COLO668 (cell line): ENCODE measurements around the gene KRTAP2-4.
A peak's percentile ranks its signal among the peaks of the same experiment; 100 is the strongest.
"Not testable (repeated sequence)": the region's sequence is repeated elsewhere in the genome, so short reads cannot be mapped to it uniquely, and the experiment has no call there.

Experiments
- DNase-seq: peaks from one replicate; lab custom pipeline; 2025; ENCODE audit not compliant: unreplicated experiment; lab: John Stamatoyannopoulos, UW

Gene KRTAP2-4

DNA sequence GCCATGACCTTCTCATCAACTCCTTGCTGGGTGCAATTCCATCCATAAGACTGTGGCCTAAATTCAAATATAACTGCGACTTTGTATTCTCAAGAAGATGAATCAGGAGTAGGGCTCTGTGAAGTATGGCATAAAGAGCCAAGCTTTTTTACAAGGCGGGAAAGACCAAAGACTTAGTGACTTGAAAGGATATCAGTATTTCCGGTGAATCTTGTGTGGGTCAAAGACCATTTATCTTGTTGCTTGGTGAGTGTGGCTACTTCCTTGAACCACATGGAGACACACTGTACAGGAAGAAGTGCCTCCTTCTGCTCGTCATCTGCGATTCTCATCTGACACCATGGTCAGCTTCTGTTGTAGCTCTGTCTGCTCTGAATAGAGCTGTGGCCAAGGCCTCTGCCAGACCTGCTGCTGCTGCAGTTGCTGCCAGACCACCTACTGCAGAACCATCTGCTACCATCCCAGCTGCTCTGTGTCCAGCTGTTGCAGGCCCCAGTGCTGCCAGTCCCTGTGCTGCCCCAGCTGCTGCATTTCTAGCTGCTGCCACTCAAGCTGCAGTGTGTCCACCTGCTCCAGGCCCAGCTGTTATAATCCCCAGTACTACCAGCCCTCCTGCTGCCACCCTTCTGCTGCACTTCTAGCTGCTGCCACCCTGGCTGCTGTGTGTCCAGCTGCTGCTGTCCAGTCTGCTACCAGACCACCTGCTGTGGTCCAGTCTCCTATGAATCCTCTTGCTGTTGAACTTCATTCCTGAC, 6.1 kb upstream of the KRTAP2-4 start:
- DNase-seq: peak; percentile 11

DNA sequence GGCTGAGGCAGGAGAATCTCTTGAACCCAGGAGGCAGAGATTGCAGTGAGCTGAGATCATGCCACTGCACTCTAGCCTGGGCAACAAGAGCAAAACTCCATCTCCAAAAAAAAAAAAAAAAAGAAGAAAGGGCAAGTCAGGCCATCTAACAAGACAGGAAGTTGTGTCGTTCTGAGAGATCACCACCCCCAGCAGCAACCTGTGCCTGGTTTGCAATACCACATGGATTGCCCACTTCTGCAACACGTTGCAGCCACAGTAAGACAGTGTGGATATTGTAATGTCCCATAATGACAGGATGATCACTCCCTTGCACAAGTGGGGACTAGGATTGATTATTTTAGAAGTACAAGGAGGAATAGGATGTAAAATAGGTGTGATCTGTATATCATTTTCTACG, 3.4 kb upstream of the KRTAP2-4 start:
- no peak for DNase-seq

DNA sequence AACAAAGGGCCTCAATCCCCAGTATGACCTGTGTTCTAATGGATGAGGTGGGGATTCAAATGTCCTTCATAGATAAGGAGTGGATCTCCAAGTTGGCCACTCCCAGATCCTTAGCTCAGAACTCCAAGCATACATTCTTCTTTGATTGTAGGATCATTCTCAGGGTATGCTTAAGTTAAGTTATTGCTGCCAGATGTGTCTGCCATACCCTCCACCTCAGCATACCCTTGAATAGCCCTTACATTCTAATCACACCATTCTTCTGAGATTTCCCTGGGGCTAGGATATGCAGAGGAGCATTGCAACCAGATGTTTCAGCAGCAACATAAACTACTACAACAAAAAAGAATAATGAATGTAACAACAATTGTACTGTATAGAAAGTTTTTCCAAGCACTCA, 1.6 kb upstream of the KRTAP2-4 start:
- no peak for DNase-seq

DNA sequence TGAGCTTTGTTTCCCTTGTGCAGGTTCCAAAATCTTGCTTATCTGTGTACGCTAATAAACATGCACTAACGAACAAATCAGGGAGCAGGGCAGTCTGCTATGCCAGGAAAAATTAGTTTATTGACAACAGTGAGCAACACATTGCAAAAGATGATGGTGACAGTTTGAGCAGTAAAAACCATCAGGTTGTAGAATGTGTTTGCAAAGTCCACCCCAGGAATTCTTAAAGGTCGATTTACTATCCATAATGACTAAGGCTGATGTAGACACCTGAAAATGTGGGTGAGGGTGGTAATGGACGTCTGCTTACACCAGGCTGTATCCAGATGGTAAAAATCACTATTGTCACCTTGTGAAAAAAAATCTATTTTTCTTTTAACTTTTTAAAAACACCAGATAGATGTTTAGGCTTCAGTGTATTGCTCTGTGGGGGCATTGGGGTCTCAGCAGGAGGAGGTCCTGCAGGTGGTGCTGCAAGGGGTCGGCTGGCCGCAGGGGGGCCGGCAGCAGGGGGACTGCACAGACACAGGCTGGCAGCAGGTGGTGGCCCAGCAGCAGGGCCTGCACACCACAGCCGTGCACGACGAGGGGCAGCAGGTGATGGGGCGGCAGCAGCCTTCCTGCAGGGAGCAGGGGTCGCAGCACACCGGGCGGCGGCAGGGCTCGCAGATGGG, 526 bp downstream of the KRTAP2-4 start:
- not testable (repeated sequence) for DNase-seq

- DNase-seq: no peak
These were observed 1.4 kb downstream of the KRTAP2-4 start for GRCh38 chr17:41064301-41064700.

GRCh38 chr17:41063449-41063848, 2.2 kb downstream of the KRTAP2-4 start:
- DNase-seq: no peak

DNA sequence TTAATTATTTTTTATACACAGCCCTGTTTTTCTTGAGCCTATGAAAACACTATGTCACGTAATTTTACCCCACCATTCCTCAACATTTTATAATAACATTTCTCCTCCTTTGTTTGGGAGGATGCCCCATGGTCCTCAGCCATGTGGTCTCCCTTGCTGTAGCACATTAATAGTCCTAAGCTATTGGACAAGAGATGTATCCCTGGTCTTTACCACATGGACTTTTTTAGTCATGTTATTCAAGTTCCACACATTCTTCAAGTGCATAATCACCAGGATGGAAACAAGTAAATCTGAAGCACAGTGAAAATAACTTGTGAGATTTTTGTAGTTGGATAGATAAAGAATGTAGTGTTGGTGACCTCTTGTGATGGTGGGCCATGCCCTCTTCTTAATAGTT, 3.7 kb downstream of the KRTAP2-4 start:
- DNase-seq: no peak

GRCh38 chr17:41060052-41060604, 5.6 kb downstream of the KRTAP2-4 start, which contains the start of gene KRTAP2-3:
Gene KRTAP2-3 (minus strand): TSS chr17:41060114. CDS start chr17:41060050, 64 bp downstream.
- no peak for DNase-seq

DNA sequence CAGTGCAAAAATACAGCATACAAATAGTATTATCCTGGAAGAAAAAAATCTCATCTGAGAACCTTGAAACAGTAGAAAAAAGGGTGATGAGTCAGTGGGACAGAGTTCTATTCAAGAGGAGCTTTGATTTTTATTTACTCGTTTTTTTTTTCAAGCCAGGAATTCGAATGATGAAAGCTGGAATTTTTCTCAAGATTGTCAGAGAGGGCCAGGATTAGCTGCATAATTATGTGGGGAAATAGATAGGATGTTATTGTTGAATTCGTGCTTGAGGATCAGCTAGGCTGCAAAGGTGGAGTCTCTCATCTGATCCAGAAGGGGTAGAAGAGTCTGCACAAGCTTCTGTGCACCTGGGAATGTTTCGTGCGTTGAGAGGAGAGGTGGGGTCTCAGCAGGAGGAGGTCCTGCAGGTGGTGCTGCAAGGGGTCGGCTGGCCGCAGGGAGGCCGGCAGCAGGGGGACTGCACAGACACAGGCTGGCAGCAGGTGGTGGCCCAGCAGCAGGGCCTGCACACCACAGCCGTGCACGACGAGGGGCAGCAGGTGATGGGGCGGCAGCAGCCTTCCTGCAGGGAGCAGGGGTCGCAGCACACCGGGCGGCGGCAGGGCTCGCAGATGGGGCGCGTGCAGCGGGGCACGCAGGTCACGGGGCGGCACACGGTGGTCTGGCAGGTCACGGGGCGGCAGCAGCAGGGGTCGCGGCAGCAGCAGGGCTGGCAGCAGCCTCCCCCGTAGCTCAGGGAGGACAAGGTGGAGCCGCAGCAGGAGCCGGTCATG, 6.2 kb downstream of the KRTAP2-4 start:
- DNase-seq: not testable (repeated sequence)

DNA sequence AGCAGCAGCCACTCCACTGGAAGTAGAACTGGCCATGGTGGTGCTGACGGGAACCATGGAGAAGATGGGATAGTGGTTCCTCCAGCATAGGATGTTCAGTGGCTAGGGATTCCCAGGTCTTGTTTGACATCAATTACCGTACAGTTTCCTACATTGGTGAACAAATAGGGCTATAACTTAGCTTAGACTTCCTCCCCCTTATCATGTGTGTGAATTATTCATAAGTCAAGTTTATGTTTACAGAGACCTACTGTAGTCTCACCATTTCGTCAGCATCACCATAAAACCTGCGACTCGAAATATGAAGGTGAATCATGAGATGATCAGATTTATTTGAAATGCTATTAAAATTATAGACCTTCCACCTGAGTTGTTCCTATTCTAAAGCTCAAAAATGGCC, 6.9 kb downstream of the KRTAP2-4 start:
- DNase-seq: no peak

DNA sequence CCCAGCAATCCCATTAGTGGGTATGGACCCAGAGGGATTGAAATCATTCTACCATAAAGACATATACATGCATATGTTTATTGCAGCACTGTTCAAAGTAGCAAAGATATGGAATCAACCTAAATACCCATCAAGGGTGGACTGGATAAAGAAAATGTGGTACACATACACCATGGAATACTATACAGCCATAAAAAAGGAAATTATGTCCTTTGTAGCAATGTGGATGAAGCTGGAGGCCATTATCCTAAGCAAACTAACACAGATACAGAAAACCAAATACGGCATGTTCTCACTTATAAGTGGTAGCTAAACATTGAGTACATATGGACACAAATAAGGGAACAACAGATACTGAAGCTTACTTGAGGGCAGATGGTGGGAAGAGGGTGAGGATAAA, 8.1 kb downstream of the KRTAP2-4 start:
- no peak for DNase-seq

- not testable (repeated sequence) for DNase-seq
These were observed 10.5 kb downstream of the KRTAP2-4 start, which contains the start of gene KRTAP2-2 for GRCh38 chr17:41055130-41055529. Gene KRTAP2-2 (minus strand): TSS chr17:41055230. CDS start chr17:41055211, 19 bp downstream.

DNA sequence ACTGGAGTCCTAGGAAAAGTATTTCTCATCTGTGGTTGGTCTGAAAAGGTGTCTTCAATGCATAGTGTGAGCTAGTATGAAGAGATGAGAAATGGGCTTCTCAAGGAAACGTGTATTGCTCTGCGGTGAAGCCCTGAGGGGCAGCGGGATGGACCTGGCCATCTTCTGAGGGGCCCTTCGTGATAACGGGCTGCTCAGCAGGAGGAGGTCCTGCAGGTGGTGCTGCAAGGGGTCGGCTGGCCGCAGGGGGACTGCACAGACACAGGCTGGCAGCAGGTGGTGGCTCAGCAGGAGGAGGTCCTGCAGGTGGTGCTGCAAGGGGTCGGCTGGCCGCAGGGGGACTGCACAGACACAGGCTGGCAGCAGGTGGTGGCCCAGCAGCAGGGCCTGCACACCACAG, 11.1 kb downstream of the KRTAP2-4 start:
- not testable (repeated sequence) for DNase-seq

DNA sequence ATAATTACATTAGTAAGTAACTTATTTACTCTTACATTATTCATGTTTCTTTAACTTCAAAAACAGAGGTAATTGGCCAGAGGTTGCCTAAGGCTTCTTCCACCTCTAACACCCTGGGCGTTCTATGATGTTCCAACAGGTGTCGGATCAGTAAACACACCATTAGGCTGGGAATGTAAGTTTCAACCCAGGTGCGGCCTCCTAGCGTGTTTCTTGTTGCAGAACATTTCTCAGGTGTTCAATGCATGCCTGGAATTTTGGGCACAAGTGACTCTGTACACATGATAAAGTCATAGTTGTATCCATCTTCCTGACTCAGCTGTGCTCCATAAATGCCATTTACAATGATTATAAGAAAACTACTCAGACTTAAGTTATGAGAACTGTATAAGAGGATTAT, 11.7 kb downstream of the KRTAP2-4 start:
- DNase-seq: no peak

GRCh38 chr17:41052566-41052965, 13.1 kb downstream of the KRTAP2-4 start:
- DNase-seq: no peak

- DNase-seq: no peak
These were observed 16.6 kb downstream of the KRTAP2-4 start for GRCh38 chr17:41049110-41049509.

- no peak for DNase-seq
These were observed 17.2 kb downstream of the KRTAP2-4 start for GRCh38 chr17:41048441-41048840.

DNA sequence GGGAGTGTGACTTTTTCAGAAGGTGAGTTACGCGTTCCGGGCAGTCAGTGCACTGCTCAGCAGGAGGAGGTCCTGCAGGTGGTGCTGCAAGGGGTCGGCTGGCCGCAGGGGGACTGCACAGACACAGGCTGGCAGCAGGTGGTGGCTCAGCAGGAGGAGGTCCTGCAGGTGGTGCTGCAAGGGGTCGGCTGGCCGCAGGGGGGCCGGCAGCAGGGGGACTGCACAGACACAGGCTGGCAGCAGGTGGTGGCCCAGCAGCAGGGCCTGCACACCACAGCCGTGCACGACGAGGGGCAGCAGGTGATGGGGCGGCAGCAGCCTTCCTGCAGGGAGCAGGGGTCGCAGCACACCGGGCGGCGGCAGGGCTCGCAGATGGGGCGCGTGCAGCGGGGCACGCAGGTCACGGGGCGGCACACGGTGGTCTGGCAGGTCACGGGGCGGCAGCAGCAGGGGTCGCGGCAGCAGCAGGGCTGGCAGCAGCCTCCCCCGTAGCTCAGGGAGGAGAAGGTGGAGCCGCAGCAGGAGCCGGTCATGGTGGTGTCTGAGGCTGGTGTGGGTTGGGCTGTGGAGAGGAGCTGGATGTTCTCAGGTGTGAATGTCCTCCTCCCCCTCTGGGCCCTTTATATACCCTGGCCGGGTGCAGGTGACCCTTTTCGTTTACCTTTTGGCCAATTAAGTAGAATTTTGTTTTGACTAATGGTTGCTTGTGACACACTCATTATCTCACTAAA, 18.8 kb downstream of the KRTAP2-4 start, which contains the start of gene KRTAP2-1:
KRTAP2-1 (minus strand) TSS at position 582 of the 731 bp plus-strand sequence; CDS start at position 533, 49 bp downstream.
- not testable (repeated sequence) for DNase-seq

GRCh38 chr17:41042953-41043352, 22.7 kb downstream of the KRTAP2-4 start:
- DNase-seq: no peak

DNA sequence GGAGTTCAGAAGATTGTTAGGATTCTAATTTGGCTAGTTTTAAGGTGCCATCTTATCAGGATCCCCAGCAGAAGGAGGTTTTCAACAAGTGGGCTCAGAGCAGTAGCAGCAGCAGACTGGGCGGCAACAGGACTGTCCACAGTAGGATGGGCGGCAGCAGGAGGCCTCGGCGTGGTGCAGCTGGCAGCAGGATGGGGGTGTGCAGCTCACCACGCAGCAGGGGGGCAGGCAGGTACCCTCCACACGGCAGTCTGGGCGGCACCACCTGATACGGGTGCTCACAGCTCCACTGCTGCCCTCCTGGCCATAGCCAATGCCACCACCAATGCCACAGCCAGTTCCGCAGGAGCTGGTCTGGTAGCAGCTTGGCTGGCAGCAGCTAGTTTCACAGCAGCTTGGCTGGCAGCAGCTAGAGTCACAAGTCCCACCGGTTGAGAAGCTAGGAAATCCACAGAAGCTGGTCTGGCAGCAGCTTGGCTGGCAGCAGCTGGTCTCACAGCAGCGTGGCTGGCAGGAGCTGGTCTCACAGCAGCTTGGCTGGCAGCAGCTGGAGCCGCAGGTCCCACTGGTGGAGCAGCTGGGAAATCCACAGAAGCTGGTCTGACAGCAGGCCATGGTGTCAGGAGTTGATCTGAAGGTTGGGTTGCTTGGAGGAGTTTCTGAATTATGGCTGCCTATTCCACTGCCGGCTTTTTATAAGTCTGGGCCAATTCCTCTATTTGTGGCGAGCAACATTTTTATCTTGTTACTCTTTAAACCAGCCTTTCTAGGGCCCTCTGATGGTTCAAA, 24.7 kb downstream of the KRTAP2-4 start, which contains the start of gene KRTAP1-1:
KRTAP1-1 (minus strand) TSS at position 668 of the 789 bp plus-strand sequence; CDS start at position 615, 53 bp downstream.
- DNase-seq: peak; percentile 18
